ENCODE data around the gene TNKS1BP1.
A peak's percentile ranks its signal among the peaks of the same experiment; 100 is the strongest.

Gene TNKS1BP1

GRCh38 chr11:57330029-57330428 lies 5.3 kb upstream of the TNKS1BP1 start:
- Histone ChIP-seq H3K36me3 (ENCODE audit: insufficient read depth, low read length) (peaks cover 90% of the 10 kb centered on the region), H3K4me1 (ENCODE audit: insufficient read depth, low read length) (peaks cover 67% of the 10 kb centered on the region), H4K20me1 (ENCODE audit: insufficient read depth, low read length) (peaks cover 13% of the 10 kb centered on the region; the same call in 1 of the 2 replicates), H3K9ac (ENCODE audit: low read depth, low read length) (no peak overlapping the region), H3K4me3 (ENCODE audit: low read depth in 1 of 2, low read length in 2 of 2) (no peak overlapping the region), H2AFZ (ENCODE audit: low read depth, low read length) (no peak overlapping the region), H3K79me2 (ENCODE audit: insufficient read depth, low read length) (peaks cover 37% of the 10 kb centered on the region), H3K27ac (ENCODE audit: low read length) (no peak overlapping the region), H3K9me3 (ENCODE audit: insufficient read depth, low read length, severe bottlenecking) (no peaks in the 10 kb centered on the region), H3K4me2 (ENCODE audit: insufficient read depth, low read length) (no peak overlapping the region; the same call in 1 of the 2 replicates), H3K27me3 (ENCODE audit: insufficient read depth, low read length, poor library complexity) (no peaks in the 10 kb centered on the region)
- DNase-seq (no peak), ATAC-seq (ENCODE audit: insufficient read depth, low read depth) (no peak)
- TF ChIP-seq EZH2 (IDR thresholded peaks at IDR 0.05; ENCODE audit: borderline replicate concordance, low read depth, low read length, severe bottlenecking) (no peak), CTCF (IDR thresholded peaks at IDR 0.05; ENCODE audit: borderline replicate concordance, extremely low read depth, low read length, poor library complexity, severe bottlenecking) (no peak)

- no peak overlapping the region for H3K4me2 ChIP-seq (ENCODE audit: insufficient read depth, low read length)
- no peak for TF ChIP-seq CTCF (IDR thresholded peaks at IDR 0.05; ENCODE audit: borderline replicate concordance, extremely low read depth, low read length, poor library complexity, severe bottlenecking)
- no peak for TF ChIP-seq EZH2 (IDR thresholded peaks at IDR 0.05; ENCODE audit: borderline replicate concordance, low read depth, low read length, severe bottlenecking)
- H3K79me2 ChIP-seq (ENCODE audit: insufficient read depth, low read length) = peaks cover 27% of the 10 kb centered on the region
- H3K9me3 ChIP-seq (ENCODE audit: insufficient read depth, low read length, severe bottlenecking) = no peaks in the 10 kb centered on the region
- H3K27ac ChIP-seq (ENCODE audit: low read length) = no peak overlapping the region
- H3K9ac ChIP-seq (ENCODE audit: low read depth, low read length) = no peak overlapping the region
- H4K20me1 ChIP-seq (ENCODE audit: insufficient read depth, low read length) = peaks cover 13% of the 10 kb centered on the region; the same call in 1 of the 2 replicates
- H2AFZ ChIP-seq (ENCODE audit: low read depth, low read length) = no peak overlapping the region
- DNase-seq = no peak
- no peak for ATAC-seq (ENCODE audit: insufficient read depth, low read depth)
- H3K36me3 ChIP-seq (ENCODE audit: insufficient read depth, low read length) = peaks cover 71% of the 10 kb centered on the region
- H3K27me3 ChIP-seq (ENCODE audit: insufficient read depth, low read length, poor library complexity) = no peaks in the 10 kb centered on the region
- H3K4me3 ChIP-seq (ENCODE audit: low read depth in 1 of 2, low read length in 2 of 2) = no peak overlapping the region
- peaks cover 60% of the 10 kb centered on the region for H3K4me1 ChIP-seq (ENCODE audit: insufficient read depth, low read length)
Observed at GRCh38 chr11:57327721-57328120, 3.0 kb upstream of the TNKS1BP1 start.

DNA sequence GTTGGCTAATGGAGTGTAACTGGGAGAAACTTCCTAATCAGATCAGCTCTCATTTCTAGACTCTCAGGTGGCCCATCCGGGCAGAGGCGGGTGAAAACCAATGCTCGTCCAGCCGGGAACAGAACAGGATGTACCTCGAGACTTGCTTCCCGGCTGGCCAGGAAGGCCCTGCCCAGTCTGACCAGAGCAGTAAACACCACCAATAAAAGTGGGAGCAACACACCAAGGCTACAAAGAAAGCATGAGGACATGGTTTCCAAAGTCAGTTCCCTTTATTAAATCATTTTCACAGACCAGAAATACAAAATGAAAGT lies 940 bp upstream of the TNKS1BP1 start:
- peak overlapping the region; percentile 82 for H3K27ac ChIP-seq (ENCODE audit: low read length)
- H3K4me3 ChIP-seq (ENCODE audit: low read depth in 1 of 2, low read length in 2 of 2) = peak overlapping the region; percentile 24 to 62; a peak in 3 of 4 replicates
- no peaks in the 10 kb centered on the region for H3K9me3 ChIP-seq (ENCODE audit: insufficient read depth, low read length, severe bottlenecking)
- peaks cover 51% of the 10 kb centered on the region for H3K36me3 ChIP-seq (ENCODE audit: insufficient read depth, low read length)
- H3K79me2 ChIP-seq (ENCODE audit: insufficient read depth, low read length) = peaks cover 17% of the 10 kb centered on the region
- TF ChIP-seq EZH2 (IDR thresholded peaks at IDR 0.05; ENCODE audit: borderline replicate concordance, low read depth, low read length, severe bottlenecking) = no peak
- no peak for TF ChIP-seq CTCF (IDR thresholded peaks at IDR 0.05; ENCODE audit: borderline replicate concordance, extremely low read depth, low read length, poor library complexity, severe bottlenecking)
- peaks cover 15% of the 10 kb centered on the region for H4K20me1 ChIP-seq (ENCODE audit: insufficient read depth, low read length)
- DNase-seq (no peak), ATAC-seq (ENCODE audit: insufficient read depth, low read depth) (no peak)
- H2AFZ ChIP-seq (ENCODE audit: low read depth, low read length) = peak overlapping the region; percentile 85
- peak overlapping the region; percentile 70 for H3K4me2 ChIP-seq (ENCODE audit: insufficient read depth, low read length)
- peak overlapping the region; percentile 61 for H3K9ac ChIP-seq (ENCODE audit: low read depth, low read length)
- H3K27me3 ChIP-seq (ENCODE audit: insufficient read depth, low read length, poor library complexity) = no peaks in the 10 kb centered on the region
- H3K4me1 ChIP-seq (ENCODE audit: insufficient read depth, low read length) = peaks cover 58% of the 10 kb centered on the region

Data from DND-41 (cell line).